ENCODE results near the gene CREG1. TPM values are rescaled to one million over a fixed set of nuclear protein-coding genes. Genes with fewer than 3 reads are reported as not detected.

Gene CREG1
- total and polyA plus RNA-seq, 2 of the 8 experiments (the other 6 are each of a cell fraction or from before 2014, with no cell fraction given), result 29.8 to 30.1 TPM

DNA sequence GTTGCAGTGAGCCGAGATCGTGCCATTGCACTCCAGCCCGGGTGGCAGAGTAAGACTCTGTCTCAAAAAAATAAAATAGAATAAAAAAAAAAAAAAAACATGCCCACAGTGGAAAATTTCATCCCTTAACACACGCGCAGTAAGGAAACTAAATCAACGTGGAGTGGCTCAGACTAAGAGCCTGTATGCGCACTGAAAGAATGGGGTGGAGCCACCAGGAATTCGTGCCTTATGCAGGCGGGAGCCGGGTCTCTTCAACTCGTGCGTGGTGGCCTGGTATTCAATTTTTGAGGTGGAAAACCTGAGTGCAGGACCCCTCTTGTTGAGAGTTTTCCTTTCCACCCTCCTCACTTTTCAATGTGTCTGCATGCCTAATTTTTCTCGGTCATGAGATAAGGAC, 22.1 kb upstream of the CREG1 start:
- Histone ChIP-seq H3K4me3 (ENCODE audit: extremely low read depth in 1 of 4, insufficient read depth in 2 of 4, low read depth in 3 of 4, low read length in 4 of 4) (no peak overlapping the region), H3K36me3 (ENCODE audit: control insufficient read depth in 2 of 4, insufficient read depth in 4 of 4, low read length in 3 of 4) (no peaks in the 10 kb centered on the region), H2AK5ac (ENCODE audit: low read depth, low read length) (no peak overlapping the region), H2BK5ac (ENCODE audit: low read depth, low read length) (no peak overlapping the region), H3K4ac (replicated peaks; ENCODE audit: insufficient read length, low read depth, low read length) (no peak overlapping the region), H3K9ac (replicated peaks in 1 of 4; ENCODE audit: extremely low read depth in 1 of 4, low read depth in 3 of 4, low read length in 3 of 4) (no peak overlapping the region), H3K27me3 (replicated peaks in 1 of 4; ENCODE audit: control insufficient read depth in 3 of 4, extremely low read depth in 1 of 4, insufficient read depth in 3 of 4, low read length in 3 of 4) (no peaks in the 10 kb centered on the region), H3K4me2 (ENCODE audit: insufficient read depth in 1 of 2, low read depth in 2 of 2, low read length in 2 of 2) (no peak overlapping the region), H3K27ac (ENCODE audit: low read depth, low read length) (no peak overlapping the region), H3K23me2 (ENCODE audit: low read depth, low read length) (no peaks in the 10 kb centered on the region), H2BK20ac (ENCODE audit: low read length) (no peak overlapping the region), H2BK120ac (replicated peaks; ENCODE audit: low read depth, low read length) (no peak overlapping the region), H3K4me1 (replicated peaks in 1 of 4; ENCODE audit: control insufficient read depth in 3 of 4, insufficient read depth in 4 of 4, low read length in 3 of 4) (no peaks in the 10 kb centered on the region), H2AFZ (ENCODE audit: low read length) (no peak overlapping the region), H4K5ac (ENCODE audit: insufficient read length, low read depth, low read length) (no peak overlapping the region), H4K20me1 (replicated peaks in 1 of 2; ENCODE audit: control insufficient read depth in 1 of 2, insufficient read depth in 2 of 2, low read length in 2 of 2) (no peaks in the 10 kb centered on the region), H3K79me2 (ENCODE audit: control insufficient read depth in 1 of 2, insufficient read depth in 2 of 2, low read length in 2 of 2) (no peaks in the 10 kb centered on the region), H3K23ac (ENCODE audit: insufficient read length) (no peak overlapping the region), H4K8ac (ENCODE audit: extremely low read depth, insufficient read depth, low read length) (no peak overlapping the region), H3K14ac (ENCODE audit: insufficient read length) (no peak overlapping the region), H2BK15ac (ENCODE audit: low read length) (no peak overlapping the region), H3K79me1 (ENCODE audit: low read depth, low read length) (no peaks in the 10 kb centered on the region), H2BK12ac (ENCODE audit: low read depth, low read length) (no peak overlapping the region), H3K9me3 (ENCODE audit: insufficient read depth in 2 of 2, low read depth in 1 of 2, low read length in 1 of 2) (no peaks in the 10 kb centered on the region), H4K91ac (replicated peaks; ENCODE audit: insufficient read length, low read length) (no peak overlapping the region), H3K56ac (replicated peaks; ENCODE audit: insufficient read length, low read depth, low read length) (no peak overlapping the region), H3K18ac (ENCODE audit: extremely low read depth, low read length) (no peak overlapping the region)
- DNase-seq (ENCODE audit: low read depth in 1 of 2, low spot score in 2 of 2), result no peak
- ChIA-PET CTCF (ENCODE audit: partially characterized antibody) (interaction anchor here (0.7 to 1.4 kb wide), 2 partner anchors 18 to 517 kb away, joined by 3 read pairs; no protein-coding TSS in a partner anchor), POLR2A (ENCODE audit: partially characterized antibody) (interaction anchor here (0.7 to 0.9 kb wide), 2 partner anchors 12 to 378 kb away, joined by 3 to 5 read pairs; no protein-coding TSS in a partner anchor)
- FAIRE-seq, result no peak
- WGBS, 2 experiments (ENCODE audit: extremely low coverage in 1 of 2, insufficient coverage in 1 of 2, insufficient read length in 1 of 2, insufficient replicate concordance in 2 of 2, low coverage in 1 of 2, low lambda C conversion rate in 2 of 2, missing lambda C conversion rate in 1 of 2), result 84% methylated on average over 13 of the region's 13 CpGs; no CpG with 5 or more reads in 1 of the 2 experiments
- TF ChIP-seq BCL11A (IDR thresholded peaks at IDR 0.05; ENCODE audit: low read depth in 2 of 2, low read length in 2 of 2), result no peak
- TF ChIP-seq ATF3 (IDR thresholded peaks at IDR 0.05; ENCODE audit: insufficient read depth, low read depth, low read length), result no peak
- no peak for TF ChIP-seq RBBP5 (IDR thresholded peaks at IDR 0.05; ENCODE audit: borderline replicate concordance, low read depth, low read length)
- TF ChIP-seq SRF (IDR thresholded peaks at IDR 0.05; ENCODE audit: low read depth, low read length), result no peak
- no peak for TF ChIP-seq POU5F1 (IDR thresholded peaks at IDR 0.05; ENCODE audit: low read depth, low read length)
- TF ChIP-seq EZH2 (IDR thresholded peaks at IDR 0.05; ENCODE audit: low read depth, low read length, severe bottlenecking), result no peak
- TF ChIP-seq, protein P1, sequence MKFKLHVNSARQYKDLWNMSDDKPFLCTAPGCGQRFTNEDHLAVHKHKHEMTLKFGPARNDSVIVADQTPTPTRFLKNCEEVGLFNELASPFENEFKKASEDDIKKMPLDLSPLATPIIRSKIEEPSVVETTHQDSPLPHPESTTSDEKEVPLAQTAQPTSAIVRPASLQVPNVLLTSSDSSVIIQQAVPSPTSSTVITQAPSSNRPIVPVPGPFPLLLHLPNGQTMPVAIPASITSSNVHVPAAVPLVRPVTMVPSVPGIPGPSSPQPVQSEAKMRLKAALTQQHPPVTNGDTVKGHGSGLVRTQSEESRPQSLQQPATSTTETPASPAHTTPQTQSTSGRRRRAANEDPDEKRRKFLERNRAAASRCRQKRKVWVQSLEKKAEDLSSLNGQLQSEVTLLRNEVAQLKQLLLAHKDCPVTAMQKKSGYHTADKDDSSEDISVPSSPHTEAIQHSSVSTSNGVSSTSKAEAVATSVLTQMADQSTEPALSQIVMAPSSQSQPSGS (IDR thresholded peaks at IDR 0.05; ENCODE audit: low read length), result no peak
- no peak for TF ChIP-seq TEAD4 (IDR thresholded peaks at IDR 0.05; ENCODE audit: low read depth, low read length)
- TF ChIP-seq CTBP2 (IDR thresholded peaks at IDR 0.05; ENCODE audit: borderline replicate concordance, insufficient read depth, insufficient read length, low read length), result no peak
- TF ChIP-seq JUN (IDR thresholded peaks at IDR 0.05; ENCODE audit: low read depth, low read length), result no peak
- TF ChIP-seq KDM5A (IDR thresholded peaks at IDR 0.05; ENCODE audit: low read length), result no peak
- TF ChIP-seq JUND (IDR thresholded peaks at IDR 0.05; ENCODE audit: low read length), result no peak

All from H1 (cell line).